Subcutaneous adipose tissue (tissue), 4 donors: ENCODE measurements around the gene ALPL. TPM values are rescaled to one million over a fixed set of nuclear protein-coding genes. Genes with fewer than 3 reads are reported as not detected.

Source experiments
- total RNA-seq, 4 donors: library from RNA; depleted of rRNA; stranded (reverse); fragments of >200 nt; gene quantifications; one replicate each; pipeline ENCODE4 v1.1.0, GENCODE V29; 2016
- TF ChIP-seq, protein P1 (sequence below): fragments of 450-650 bp; IDR thresholded peaks from one replicate; pipeline ENCODE4 v1.5.1; 2016; ENCODE audit warnings: low read depth, mild to moderate bottlenecking, control low read depth, antibody characterized with exemption, moderate library complexity

The ALPL gene
- total RNA-seq, 4 donors from 2014 or later: 2.6 to 17.7 (median 9.5) TPM

- TF ChIP-seq, protein P1, sequence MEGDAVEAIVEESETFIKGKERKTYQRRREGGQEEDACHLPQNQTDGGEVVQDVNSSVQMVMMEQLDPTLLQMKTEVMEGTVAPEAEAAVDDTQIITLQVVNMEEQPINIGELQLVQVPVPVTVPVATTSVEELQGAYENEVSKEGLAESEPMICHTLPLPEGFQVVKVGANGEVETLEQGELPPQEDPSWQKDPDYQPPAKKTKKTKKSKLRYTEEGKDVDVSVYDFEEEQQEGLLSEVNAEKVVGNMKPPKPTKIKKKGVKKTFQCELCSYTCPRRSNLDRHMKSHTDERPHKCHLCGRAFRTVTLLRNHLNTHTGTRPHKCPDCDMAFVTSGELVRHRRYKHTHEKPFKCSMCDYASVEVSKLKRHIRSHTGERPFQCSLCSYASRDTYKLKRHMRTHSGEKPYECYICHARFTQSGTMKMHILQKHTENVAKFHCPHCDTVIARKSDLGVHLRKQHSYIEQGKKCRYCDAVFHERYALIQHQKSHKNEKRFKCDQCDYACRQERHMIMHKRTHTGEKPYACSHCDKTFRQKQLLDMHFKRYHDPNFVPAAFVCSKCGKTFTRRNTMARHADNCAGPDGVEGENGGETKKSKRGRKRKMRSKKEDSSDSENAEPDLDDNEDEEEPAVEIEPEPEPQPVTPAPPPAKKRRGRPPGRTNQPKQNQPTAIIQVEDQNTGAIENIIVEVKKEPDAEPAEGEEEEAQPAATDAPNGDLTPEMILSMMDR: no peak
Measured at GRCh38 chr1:21620496-21620895, 111.3 kb downstream of the ALPL start.

GRCh38 chr1:21621051-21621450 lies 111.8 kb downstream of the ALPL start:
- TF ChIP-seq, protein P1: no peak

DNA sequence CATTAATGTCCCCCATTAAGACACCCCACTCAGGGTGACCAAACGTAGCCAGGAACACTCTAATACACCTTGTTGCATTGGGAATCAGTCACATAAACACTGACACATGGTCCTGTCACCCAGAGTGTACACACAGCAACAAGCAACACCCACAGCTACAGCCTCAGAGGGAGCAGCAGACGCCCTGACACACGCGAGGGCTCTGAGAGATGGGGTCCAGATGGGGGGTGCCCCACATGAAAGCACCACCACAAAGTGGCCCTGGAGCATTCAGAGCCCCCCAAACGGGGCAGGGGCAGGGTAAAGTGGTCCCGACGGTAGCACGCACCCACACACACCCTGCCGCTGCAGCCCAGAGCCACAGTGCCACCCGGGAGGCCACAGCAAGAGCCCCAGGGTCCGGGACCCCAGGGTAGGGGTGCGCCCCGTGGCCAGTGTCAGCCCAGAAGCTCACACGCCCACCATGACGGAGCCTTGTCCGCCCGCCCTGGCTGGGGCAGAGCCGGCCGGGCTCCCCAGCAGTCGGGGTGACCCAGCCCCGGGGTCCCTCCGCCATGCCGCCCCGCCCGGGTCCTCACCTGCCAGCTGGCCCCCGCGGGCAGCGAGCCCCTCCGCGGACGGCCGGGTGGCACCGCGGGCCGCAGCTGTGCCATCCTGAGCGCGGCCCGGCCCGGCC lies 112.7 kb downstream of the ALPL start:
- TF ChIP-seq, protein P1: no peak

DNA sequence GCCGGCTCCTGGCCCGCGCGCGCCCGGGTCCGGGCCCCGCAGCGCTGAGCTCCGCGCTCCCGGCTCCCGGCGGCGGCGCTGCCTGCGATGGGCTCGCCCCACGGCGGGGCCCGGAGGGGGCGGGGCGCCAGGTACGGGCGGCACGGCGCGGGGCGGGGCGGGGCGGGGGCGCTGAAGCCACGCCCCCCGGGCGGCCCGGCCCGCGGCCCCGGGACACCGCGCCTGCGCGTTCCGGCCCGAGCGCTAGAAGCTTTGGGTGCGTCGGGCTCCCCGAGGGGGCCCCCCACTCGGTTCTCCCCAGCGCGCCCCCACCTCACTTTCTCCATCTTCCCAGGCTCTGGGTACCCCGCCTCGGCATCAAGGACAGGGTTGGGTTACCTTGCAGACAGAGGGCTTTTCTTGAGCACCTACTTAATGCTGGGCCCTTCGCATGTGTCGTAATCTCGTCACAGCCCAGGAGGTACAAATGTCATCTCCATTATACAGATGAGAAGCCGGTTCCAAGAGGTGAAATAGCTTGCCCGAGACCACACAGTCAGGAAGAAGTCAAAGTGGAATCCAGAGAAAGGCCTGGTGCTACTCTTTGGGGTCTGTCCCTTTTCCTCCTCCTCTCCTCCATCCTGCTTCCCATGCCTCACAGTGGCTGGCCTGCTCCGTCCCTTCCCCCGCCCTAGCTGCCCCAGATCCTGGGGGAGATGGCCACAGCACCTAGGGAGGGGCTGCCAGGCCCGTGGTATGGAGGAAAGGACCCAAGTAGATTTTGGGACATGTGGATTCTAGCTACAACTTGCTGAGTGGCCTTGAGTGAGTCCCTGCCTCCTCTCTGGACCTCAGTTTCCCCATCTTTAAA lies 113.5 kb downstream of the ALPL start:
- TF ChIP-seq, protein P1: no peak

GRCh38 chr1:21623410-21623961 lies 114.3 kb downstream of the ALPL start:
- TF ChIP-seq, protein P1: no peak

- TF ChIP-seq, protein P1: no peak
Measured at GRCh38 chr1:21624571-21625389, 115.6 kb downstream of the ALPL start.
